Chondrocyte (in vitro differentiated cells): ENCODE measurements around the gene LRTM2. TPM values are rescaled to one million over a fixed set of nuclear protein-coding genes. Genes with fewer than 3 reads are reported as not detected.

ENCODE experiments used
- DNase-seq: peaks from one replicate; pipeline ENCODE4 v3.0.0; 2021; ENCODE audit warnings: mixed read lengths, low spot score
- H3K27ac Mint-ChIP-seq: one replicate; pipeline ENCODE4 v1.8.0; 2021; ENCODE audit warnings: mild to moderate bottlenecking, moderate library complexity, mixed read lengths; ENCODE audit not compliant: unreplicated experiment
- H3K27me3 Mint-ChIP-seq: 2 replicates; pipeline ENCODE4 v1.8.0; 2021; ENCODE audit warnings: low read depth, mixed read lengths
- H3K36me3 Mint-ChIP-seq: 2 replicates; pipeline ENCODE4 v1.8.0; 2021; ENCODE audit warnings: low read depth, mixed read lengths
- H3K4me1 Mint-ChIP-seq: 2 replicates; pipeline ENCODE4 v1.8.0; 2021; ENCODE audit warnings: low read depth, mild to moderate bottlenecking, mixed read lengths
- H3K4me3 Mint-ChIP-seq: one replicate; pipeline ENCODE4 v1.8.0; 2021; ENCODE audit warnings: mild to moderate bottlenecking, moderate library complexity, mixed read lengths; ENCODE audit not compliant: unreplicated experiment
- H3K9me3 Mint-ChIP-seq: 2 replicates; pipeline ENCODE4 v1.8.0; 2021; ENCODE audit warnings: low read depth, mixed read lengths
- CTCF ChIP-seq: fragments of 200-600 bp; sonication (generic); IDR thresholded peaks from 2 replicates; pipeline ENCODE4 v1.5.0; 2021; ENCODE audit warnings: antibody characterized with exemption, mild to moderate bottlenecking, moderate library complexity
- total RNA-seq: library from RNA; stranded (reverse); gene quantifications from 3 replicates; pipeline ENCODE4 v1.2.1, GENCODE V29; 2021

The LRTM2 gene
- total RNA-seq, 1 donor from 2014 or later: not detected

- H3K27ac Mint-ChIP-seq: no peak overlapping the region
- H3K4me3 Mint-ChIP-seq: no peak overlapping the region
- peaks cover 23% of the 10 kb centered on the region for H3K27me3 Mint-ChIP-seq
- no peak for TF ChIP-seq CTCF
- peaks cover 6% of the 10 kb centered on the region for H3K9me3 Mint-ChIP-seq
- no peaks in the 10 kb centered on the region for H3K4me1 Mint-ChIP-seq
- no peak for DNase-seq
- H3K36me3 Mint-ChIP-seq: peaks cover 3% of the 10 kb centered on the region
Observed at GRCh38 chr12:1881301-1881700, 60.9 kb downstream of the LRTM2 start.

GRCh38 chr12:1881936-1882335 lies 61.6 kb downstream of the LRTM2 start:
- peaks cover 1% of the 10 kb centered on the region for H3K9me3 Mint-ChIP-seq
- DNase-seq: no peak
- H3K27ac Mint-ChIP-seq: no peak overlapping the region
- H3K36me3 Mint-ChIP-seq: no peaks in the 10 kb centered on the region
- no peaks in the 10 kb centered on the region for H3K4me1 Mint-ChIP-seq
- peaks cover 23% of the 10 kb centered on the region for H3K27me3 Mint-ChIP-seq
- no peak for TF ChIP-seq CTCF
- H3K4me3 Mint-ChIP-seq: no peak overlapping the region

GRCh38 chr12:1882405-1882804 lies 62.0 kb downstream of the LRTM2 start:
- Mint-ChIP-seq H3K27me3 (peaks cover 21% of the 10 kb centered on the region), H3K27ac (no peak overlapping the region), H3K4me3 (no peak overlapping the region), H3K36me3 (peaks cover 1% of the 10 kb centered on the region), H3K4me1 (no peaks in the 10 kb centered on the region), H3K9me3 (peaks cover under 1% of the 10 kb centered on the region)
- no peak for DNase-seq
- TF ChIP-seq CTCF: no peak

- no peaks in the 10 kb centered on the region for H3K4me1 Mint-ChIP-seq
- H3K27ac Mint-ChIP-seq: no peak overlapping the region
- H3K9me3 Mint-ChIP-seq: peaks cover 6% of the 10 kb centered on the region
- peaks cover 27% of the 10 kb centered on the region for H3K27me3 Mint-ChIP-seq
- H3K4me3 Mint-ChIP-seq: no peak overlapping the region
- H3K36me3 Mint-ChIP-seq: peaks cover 1% of the 10 kb centered on the region
- TF ChIP-seq CTCF: no peak
- no peak for DNase-seq
Observed at GRCh38 chr12:1882850-1883470, 62.6 kb downstream of the LRTM2 start.

GRCh38 chr12:1883513-1883912 lies 63.1 kb downstream of the LRTM2 start:
- no peaks in the 10 kb centered on the region for H3K4me1 Mint-ChIP-seq
- H3K4me3 Mint-ChIP-seq: no peak overlapping the region
- no peak overlapping the region for H3K27ac Mint-ChIP-seq
- DNase-seq: no peak
- H3K36me3 Mint-ChIP-seq: peaks cover 2% of the 10 kb centered on the region
- peaks cover 32% of the 10 kb centered on the region for H3K27me3 Mint-ChIP-seq
- H3K9me3 Mint-ChIP-seq: peaks cover 10% of the 10 kb centered on the region
- TF ChIP-seq CTCF: no peak
